ENCODE data around the gene XIAP. TPM values are rescaled to one million over a fixed set of nuclear protein-coding genes. Genes with fewer than 3 reads are reported as not detected.
"Not testable (repeated sequence)": the region's sequence is repeated elsewhere in the genome, so short reads cannot be mapped to it uniquely, and the experiment has no call there.

XIAP gene
- total RNA-seq = 30.4 TPM
- long read RNA-seq, full-length matches to known transcripts = 5 of 13 reads
- long read RNA-seq, partial matches to known transcripts = 0 of 13 reads
- long read RNA-seq, other reads (novel, unspliced or antisense) = 8 of 13 reads

DNA sequence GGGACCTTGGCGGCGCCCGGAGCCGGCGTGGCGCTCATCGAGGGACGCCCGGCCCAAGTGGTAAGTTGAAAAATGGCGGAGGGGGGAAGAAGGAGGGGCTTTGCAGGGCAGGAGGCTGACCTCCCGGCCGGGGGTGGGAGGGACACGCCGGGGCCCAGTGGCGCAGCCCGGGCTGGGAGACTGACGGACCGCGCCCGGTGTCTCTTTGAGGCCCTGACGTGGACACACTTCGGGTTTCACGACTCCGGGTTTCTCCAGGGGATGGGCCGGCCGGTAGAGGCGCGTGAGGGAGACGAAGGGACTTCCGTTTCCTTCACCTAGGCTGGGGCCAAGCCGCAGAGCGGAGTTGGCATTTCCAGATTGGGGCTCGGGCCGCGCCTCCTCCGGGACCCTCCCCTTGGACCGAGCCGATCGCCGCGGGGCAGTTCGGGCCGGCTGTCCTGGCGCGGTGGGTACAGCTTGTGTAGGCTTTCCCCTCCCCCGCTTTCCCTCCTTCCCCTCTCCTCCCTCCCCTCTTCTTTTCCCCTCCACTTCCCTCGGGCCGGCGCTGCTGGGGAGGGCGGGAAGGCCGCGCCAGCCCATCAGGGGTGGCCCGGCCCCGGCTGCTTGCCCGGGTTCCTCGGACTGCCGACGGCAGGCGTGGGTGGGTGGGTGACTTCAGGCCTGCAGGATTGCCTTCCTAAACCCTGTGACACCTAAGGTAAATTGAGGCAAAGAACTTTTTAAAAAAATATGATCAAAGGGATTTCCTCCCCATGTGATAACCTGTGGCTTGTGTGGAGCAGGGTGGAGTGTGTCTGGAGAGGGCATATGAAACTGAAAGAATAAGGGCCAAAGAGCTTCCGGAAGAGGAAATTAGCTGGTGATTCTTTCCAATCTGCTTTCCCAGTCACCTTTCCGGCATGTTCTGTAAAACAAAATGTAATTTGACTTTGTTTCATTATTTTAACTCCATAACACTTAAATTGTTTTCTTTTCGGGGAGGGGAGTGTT is at the start of gene XIAP:
XIAP (plus strand) TSS at position 208 of the 993 bp plus-strand sequence. CDS start 25,610 bp downstream, outside the sequence.
- DNase-seq (peak; percentile 88), ATAC-seq (peak; percentile 98)
- intact Hi-C loops (cut with micrococcal nuclease) = no loop called here

DNA sequence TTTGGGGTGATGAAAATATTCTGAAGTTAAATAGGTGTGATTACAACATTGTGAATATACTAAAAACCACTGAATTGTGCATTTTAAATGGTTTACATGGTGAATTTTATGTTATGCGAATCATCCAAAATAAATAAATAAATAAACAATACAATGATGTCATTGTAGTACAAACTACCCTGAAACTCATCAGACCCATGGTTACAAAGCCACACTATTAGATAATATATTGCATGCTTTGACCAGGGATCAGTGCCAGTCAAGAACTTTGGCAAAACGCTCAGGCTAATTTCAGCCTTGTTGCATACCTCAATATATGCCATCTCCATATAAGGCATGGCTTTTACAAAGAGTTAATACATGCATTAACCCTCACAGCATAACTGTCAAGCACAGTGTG is 45.5 kb upstream of the XIAP start:
- ATAC-seq = no peak
- intact Hi-C loops (cut with micrococcal nuclease) = no loop called here
- DNase-seq = no peak

GRCh38 chrX:123814934-123815394 is 44.9 kb upstream of the XIAP start:
- intact Hi-C loops (cut with micrococcal nuclease); ATAC-seq; DNase-seq: not testable (repeated sequence)

DNA sequence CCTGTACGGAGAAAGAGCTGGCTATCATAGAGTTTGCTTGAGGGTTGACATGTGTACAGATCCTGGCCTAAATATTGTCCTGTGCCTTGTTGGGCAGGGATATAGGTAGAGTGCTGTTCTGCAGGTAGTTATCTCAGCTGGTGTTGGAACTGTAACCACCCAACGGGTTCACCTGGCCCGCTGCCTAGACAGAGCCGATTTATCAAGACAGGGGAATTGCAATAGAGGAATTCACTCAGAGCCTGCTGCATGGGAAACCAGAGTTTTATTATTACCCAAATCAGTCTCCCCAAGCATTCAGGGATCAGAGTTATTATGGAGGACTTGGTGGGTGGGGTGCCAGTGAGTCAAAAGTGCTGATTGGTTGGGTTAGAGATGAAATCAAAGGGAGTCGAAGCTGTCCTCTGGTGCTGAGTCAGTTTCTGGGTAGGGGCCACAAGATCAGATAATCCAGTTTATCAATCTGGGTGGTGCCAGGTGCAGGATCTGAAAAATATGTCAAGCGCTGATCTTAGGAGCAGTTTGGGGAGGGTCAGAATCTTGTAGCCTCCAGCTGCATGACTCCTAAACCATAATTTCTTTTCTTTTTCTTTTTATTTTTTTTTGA is 42.5 kb upstream of the XIAP start:
- ATAC-seq = no peak
- intact Hi-C loops (cut with micrococcal nuclease) = no loop called here
- DNase-seq = no peak

DNA sequence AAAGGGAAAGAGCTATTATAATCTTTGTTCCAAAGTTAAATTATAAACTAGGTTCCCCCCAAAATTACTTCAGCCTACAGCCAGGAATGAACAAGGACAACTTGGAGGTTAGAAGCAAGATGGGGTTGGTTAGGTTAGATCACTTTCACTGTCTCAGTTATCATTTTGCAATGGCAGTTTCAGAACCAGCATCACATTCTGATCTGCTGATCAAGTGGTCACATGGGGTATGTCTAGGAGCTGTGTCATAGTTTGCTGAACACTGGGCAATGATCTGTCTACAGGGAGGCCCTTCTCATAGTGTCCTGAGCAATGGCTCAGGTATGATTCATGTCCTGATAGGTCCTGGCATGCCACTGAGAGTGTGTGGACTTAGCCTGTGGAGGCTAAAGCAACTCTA is 41.6 kb upstream of the XIAP start:
- ATAC-seq (no peak), DNase-seq (no peak)
- intact Hi-C loops (cut with micrococcal nuclease) = no loop called here

GRCh38 chrX:123822965-123823364 is 36.9 kb upstream of the XIAP start:
- DNase-seq = no peak
- no peak for ATAC-seq
- intact Hi-C loops (cut with micrococcal nuclease) = no loop called here

- intact Hi-C loops (cut with micrococcal nuclease) = no loop called here
- no peak for ATAC-seq
- no peak for DNase-seq
Measured at GRCh38 chrX:123830309-123830708, 29.5 kb upstream of the XIAP start.

- intact Hi-C loops (cut with micrococcal nuclease) = no loop called here
- ATAC-seq (peak; percentile 83), DNase-seq (no peak)
Measured at GRCh38 chrX:123833387-123833786, 26.5 kb upstream of the XIAP start.

GRCh38 chrX:123834116-123834515 is 25.7 kb upstream of the XIAP start:
- DNase-seq (no peak), ATAC-seq (no peak)
- intact Hi-C loops (cut with micrococcal nuclease) = no loop called here

DNA sequence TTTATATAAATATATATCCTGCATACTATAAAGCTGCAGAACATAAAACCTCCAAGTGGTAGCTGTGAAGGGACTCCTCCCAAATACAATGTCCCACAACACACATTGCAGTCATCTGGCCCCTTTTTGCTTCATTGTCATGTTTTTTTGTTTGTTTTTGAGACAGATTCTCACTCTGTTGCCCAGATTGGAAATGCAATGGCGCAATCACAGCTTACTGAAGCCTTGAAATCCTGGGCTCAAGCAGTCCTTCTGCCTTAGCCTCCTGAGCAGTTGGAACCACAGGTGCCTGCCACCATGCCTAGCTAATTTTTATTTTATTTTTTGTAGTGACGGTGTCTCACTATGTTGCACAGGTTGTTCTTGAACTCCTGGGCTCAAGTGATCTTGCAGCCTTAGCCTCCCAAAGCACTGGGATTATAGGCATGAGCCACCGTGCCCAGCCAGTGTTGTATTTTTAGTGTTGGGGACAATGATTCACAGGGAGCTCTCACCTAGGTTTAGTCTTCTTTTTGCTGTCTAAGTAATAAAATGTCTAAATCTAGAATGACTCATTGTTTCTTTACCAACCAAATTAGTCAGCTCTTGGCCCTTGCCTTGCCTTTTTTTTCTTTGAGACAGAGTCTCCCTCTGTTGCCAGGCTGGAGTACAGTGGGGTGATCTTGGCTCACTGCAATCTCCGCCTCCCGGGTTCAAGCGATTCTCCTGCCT is 24.0 kb upstream of the XIAP start:
- DNase-seq (no peak), ATAC-seq (no peak)
- intact Hi-C loops (cut with micrococcal nuclease) = no loop called here

DNA sequence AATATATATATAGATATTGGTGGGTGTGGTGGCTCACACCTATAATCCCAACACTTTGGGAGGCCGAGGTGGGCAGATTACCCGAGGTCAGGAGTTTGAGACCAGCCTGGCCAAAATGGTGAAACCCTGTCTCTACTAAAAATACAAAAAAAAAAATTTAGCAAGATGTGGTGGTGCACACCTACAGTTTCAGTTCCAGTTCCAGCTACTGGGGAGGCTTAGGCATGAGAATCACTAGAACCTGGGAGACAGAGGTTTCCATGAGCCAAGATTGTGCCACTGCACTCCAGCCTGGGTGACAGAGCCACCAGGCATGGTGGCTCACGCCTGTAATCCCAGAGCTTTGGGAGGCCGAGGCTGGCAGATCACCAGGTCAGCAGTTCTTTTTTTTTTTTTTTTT is 14.7 kb upstream of the XIAP start:
- intact Hi-C loops (cut with micrococcal nuclease); DNase-seq; ATAC-seq: not testable (repeated sequence)

DNA sequence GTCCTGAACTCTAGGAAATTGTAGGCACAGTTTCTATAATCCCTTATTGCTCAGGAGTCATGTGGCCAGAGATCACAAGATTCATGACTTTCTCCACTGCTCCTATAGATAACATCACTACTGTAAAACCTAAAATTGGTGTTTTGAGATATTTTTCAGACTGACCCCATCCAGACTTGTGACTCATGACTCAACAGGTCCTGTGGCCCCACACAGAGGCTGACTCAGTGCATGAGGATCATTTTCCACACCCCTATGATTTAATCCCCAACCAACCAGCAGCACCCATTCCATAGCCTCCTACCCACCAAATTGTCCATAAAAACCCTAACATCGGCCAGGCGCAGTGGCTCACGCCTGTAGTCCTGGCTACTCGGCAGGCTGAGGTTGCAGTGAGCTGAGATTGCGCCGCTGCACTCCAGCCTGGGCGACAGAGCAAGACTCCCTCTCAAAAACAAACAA is 13.2 kb upstream of the XIAP start:
- DNase-seq (no peak), ATAC-seq (no peak)
- intact Hi-C loops (cut with micrococcal nuclease) = no loop called here

DNA sequence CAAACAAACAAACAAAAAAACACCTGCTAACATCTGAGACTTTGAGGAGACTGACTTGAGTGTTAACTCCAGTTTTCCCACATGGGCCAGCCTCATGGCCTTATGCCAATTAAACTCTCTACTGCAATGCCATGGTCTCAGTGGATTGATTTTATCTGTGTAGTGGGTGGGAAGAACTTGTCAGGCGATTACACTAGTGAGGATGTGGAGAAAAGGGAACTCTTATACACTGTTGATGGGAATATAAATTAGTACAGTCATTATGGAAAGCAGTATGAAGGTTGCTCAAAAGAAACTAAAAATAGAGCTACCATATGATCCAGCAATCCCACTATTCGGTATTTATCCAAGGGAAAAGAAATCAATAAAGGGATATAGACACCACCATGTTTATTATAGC is 12.8 kb upstream of the XIAP start:
- intact Hi-C loops (cut with micrococcal nuclease) = no loop called here
- ATAC-seq = no peak
- no peak for DNase-seq

GRCh38 chrX:123849096-123849495 is 10.8 kb upstream of the XIAP start:
- ATAC-seq (no peak), DNase-seq (no peak)
- intact Hi-C loops (cut with micrococcal nuclease) = no loop called here

GRCh38 chrX:123849906-123850305 is 9.9 kb upstream of the XIAP start:
- ATAC-seq; intact Hi-C loops (cut with micrococcal nuclease); DNase-seq: not testable (repeated sequence)

DNA sequence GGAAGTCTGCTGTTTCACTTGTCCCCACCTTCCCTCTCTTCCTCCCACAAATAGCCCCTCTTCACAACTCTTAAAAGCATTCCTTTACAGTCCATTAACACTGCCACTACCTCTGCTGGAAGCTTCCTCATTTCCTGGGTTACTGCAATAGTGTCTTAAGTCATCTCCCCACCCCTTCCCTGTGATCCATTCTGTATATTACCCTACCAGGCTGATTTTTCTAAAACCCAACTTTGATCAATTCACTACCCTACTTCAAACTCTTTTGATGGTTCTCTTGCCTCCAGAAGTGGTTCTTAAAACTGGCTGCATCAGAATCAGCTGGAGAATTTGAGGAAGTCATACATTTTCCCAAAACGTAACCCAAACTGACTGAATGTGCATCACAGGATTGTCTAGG is 8.8 kb upstream of the XIAP start:
- DNase-seq (no peak), ATAC-seq (no peak)
- intact Hi-C loops (cut with micrococcal nuclease) = no loop called here

- no peak for DNase-seq
- no peak for ATAC-seq
- intact Hi-C loops (cut with micrococcal nuclease) = no loop called here
Measured at GRCh38 chrX:123854329-123854728, 5.5 kb upstream of the XIAP start.

GRCh38 chrX:123859409-123859845 is 426 bp upstream of the XIAP start:
- ATAC-seq (peak; percentile 80), DNase-seq (peak; percentile 83)
- intact Hi-C loops (cut with micrococcal nuclease) = no loop called here

- ATAC-seq = no peak
- intact Hi-C loops (cut with micrococcal nuclease) = no loop called here
- DNase-seq = no peak
Measured at GRCh38 chrX:123860983-123861382, 1.1 kb downstream of the XIAP start.
